GM12864 (cell line): Measurements from ENCODE around the gene SH3GL3.

ENCODE experiments used
- DNase-seq: peaks from one replicate; pipeline ENCODE4 v3.0.0-alpha.2; 2011; ENCODE audit warnings: low read depth
- H3K4me3 ChIP-seq: 2 replicates; pipeline ENCODE4 v1.5.1; 2011; ENCODE audit warnings: mild to moderate bottlenecking, low read depth, low read length, control low read depth
- TF ChIP-seq, protein P1 (sequence below): IDR thresholded peaks from 2 replicates; pipeline ENCODE4 v1.5.1; 2011; ENCODE audit warnings: low read depth, mild to moderate bottlenecking, moderate library complexity, low read length, control low read depth, inconsistent platforms; ENCODE audit errors: missing control alignments

The SH3GL3 gene

DNA sequence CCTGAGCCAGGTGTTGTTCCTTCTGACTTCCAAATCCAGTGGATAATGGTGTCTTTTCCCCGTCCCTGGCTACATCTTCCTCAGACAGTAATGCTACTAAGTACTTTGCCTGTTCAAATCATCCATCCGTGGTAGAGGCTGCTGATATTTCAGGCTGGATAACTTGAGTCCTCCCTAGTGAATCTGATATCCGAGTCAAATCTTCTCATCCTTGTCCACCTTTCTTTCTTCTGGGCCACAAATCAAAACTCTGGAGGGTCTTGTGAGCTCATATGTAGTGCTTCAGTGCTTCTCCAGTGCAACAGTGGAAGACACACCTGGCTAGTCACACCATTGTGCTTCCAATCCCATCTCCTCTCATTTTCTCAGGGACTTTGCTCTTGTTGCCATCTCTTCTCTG lies 11.2 kb downstream of the SH3GL3 start:
- DNase-seq = no peak
- no peak overlapping the region for H3K4me3 ChIP-seq
- TF ChIP-seq, protein P1, sequence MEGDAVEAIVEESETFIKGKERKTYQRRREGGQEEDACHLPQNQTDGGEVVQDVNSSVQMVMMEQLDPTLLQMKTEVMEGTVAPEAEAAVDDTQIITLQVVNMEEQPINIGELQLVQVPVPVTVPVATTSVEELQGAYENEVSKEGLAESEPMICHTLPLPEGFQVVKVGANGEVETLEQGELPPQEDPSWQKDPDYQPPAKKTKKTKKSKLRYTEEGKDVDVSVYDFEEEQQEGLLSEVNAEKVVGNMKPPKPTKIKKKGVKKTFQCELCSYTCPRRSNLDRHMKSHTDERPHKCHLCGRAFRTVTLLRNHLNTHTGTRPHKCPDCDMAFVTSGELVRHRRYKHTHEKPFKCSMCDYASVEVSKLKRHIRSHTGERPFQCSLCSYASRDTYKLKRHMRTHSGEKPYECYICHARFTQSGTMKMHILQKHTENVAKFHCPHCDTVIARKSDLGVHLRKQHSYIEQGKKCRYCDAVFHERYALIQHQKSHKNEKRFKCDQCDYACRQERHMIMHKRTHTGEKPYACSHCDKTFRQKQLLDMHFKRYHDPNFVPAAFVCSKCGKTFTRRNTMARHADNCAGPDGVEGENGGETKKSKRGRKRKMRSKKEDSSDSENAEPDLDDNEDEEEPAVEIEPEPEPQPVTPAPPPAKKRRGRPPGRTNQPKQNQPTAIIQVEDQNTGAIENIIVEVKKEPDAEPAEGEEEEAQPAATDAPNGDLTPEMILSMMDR = no peak

DNA sequence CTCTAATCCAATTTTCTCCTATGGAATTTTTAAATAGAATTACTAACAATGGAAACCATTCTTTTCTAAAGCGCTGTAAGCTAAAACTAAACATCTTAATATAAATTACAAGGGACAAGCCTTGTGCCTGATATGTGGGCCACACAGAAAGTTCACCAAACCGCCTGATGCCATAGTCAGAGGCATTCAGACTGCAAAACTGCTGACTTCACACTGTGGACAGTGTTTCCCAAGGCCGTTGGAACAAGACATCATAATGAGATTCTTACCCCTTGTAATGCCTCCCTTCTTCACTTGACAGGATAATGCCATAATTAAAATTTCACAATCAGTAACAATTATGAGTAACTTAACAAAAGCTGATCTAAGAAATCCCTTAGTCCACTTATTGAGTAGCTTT lies 14.9 kb downstream of the SH3GL3 start:
- H3K4me3 ChIP-seq = no peak overlapping the region
- DNase-seq = no peak
- TF ChIP-seq, protein P1 = no peak

DNA sequence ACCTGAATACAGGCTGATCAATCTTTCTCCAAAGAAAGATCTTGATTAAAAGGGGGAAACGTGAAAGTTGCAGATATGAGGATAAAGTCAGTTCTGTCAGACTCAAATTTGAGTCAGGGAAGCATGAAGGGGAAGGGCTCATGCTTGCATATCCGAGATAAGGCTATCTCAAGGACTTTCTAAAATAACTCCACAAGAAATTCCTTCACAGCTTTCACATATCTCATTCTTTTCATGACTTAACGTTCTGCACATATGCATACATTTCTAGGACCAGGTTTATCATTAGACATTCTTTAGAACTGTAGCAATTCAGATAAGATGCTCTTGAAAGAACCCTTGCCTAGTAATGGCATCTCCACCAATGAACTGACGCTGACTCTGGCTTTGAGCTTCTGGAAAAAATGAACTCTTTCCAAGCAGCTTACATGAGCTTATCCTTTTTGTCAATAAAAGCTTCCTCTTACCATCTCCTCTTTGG lies 15.9 kb downstream of the SH3GL3 start:
- H3K4me3 ChIP-seq = no peak overlapping the region
- TF ChIP-seq, protein P1 = no peak
- no peak for DNase-seq

DNA sequence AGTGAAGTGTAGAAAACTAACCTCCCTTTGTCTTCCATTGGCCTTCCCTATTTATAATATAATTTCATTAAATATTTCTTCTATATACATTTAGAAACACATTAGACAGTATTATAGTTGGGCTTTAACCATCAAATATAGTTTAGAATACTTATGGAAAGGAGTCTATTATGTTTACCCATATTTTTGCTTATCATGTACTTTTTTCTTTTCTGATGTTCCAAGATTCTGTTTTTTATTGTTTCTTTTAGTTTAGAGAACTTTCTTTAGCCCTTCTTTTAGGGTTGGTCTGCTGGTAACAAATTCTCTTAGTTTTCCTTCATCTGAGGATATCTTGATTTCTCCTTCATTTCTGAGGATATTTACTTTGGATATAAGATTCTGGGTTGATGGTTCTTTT lies 23.7 kb downstream of the SH3GL3 start:
- DNase-seq = no peak
- TF ChIP-seq, protein P1 = no peak
- no peak overlapping the region for H3K4me3 ChIP-seq

DNA sequence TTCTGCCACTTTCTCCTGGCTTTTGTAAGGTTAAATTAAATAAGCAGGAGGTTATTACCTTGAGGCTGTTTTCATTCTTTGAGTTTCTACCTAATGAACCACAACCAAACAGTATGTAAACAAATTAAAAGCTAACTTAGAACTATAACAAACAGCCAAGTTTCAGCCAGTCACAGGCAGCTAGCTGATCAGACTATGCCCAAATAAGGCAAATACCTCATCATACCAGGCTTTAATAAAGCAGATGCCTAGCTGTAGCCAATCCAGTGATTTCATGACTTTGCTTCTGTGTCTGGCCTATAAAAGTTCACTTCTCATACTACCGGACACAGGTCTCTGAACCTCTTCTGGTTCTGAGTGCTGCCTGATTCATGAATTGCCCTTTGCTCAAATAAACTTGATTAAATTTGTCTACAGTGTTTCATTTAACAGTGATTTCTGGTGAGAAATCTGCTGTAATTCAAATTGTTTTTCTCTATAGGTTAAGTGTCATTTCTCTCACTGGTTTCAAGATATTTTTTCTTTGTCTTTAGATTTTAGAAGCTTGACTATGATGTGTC lies 24.2 kb downstream of the SH3GL3 start:
- no peak overlapping the region for H3K4me3 ChIP-seq
- DNase-seq = no peak
- TF ChIP-seq, protein P1 = no peak

DNA sequence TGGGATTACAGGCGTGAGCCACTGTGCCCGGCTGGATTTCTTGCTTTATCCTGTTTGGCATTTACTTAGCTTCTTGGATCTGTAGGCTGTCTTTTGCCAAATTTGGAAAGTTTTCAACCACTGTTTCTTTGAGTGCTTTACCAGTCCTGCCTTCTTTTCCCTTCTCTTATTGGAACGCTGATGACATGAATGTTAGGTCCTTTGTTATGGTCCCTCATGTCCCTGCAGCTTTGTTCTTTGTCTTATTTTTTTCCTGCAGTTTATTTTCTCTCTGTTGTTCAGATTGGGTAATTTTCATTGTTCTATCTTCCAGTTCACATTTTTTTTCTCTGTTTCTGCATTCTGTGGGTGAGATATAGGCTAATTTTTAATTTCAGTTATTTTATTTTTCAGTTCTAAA lies 25.0 kb downstream of the SH3GL3 start:
- no peak overlapping the region for H3K4me3 ChIP-seq
- DNase-seq = no peak
- TF ChIP-seq, protein P1 = no peak

DNA sequence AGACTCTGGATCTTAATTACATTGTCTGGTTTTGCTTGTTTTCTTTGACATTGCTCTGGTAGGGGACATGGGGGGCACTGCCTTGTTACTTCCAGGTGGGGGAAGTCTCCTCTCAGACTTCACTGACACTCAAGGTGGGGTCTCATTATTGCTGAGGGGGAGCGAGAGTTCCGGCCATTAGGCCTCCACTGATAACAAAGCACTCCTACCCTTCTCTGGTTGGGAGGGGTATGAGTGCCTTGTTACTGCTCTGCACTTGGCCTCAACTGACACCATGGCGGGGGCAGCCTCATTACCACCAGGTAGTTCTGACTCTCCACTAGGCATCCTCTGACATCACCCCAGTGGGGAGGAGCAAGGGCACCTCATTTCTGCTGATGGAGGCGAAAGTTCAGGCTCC lies 25.7 kb downstream of the SH3GL3 start:
- DNase-seq = no peak
- H3K4me3 ChIP-seq = no peak overlapping the region
- TF ChIP-seq, protein P1 = no peak
